Measurements from ENCODE around the gene EFNA5.

The EFNA5 gene

GRCh38 chr5:107372723-107373450, 297.9 kb downstream of the EFNA5 start:
- no peak for DNase-seq (ENCODE audit: low read depth)
- H3K4me3 ChIP-seq (ENCODE audit: low read depth, low read length) = no peak overlapping the region
- no peak for TF ChIP-seq CTCF (IDR thresholded peaks at IDR 0.05; ENCODE audit: insufficient read depth, low read depth, low read length, missing control alignments)

GRCh38 chr5:107370396-107370968, 300.3 kb downstream of the EFNA5 start:
- DNase-seq (ENCODE audit: low read depth) = no peak
- TF ChIP-seq CTCF (IDR thresholded peaks at IDR 0.05; ENCODE audit: insufficient read depth, low read depth, low read length, missing control alignments) = no peak
- H3K4me3 ChIP-seq (ENCODE audit: low read depth, low read length) = no peak overlapping the region

- no peak for DNase-seq (ENCODE audit: low read depth)
- TF ChIP-seq CTCF (IDR thresholded peaks at IDR 0.05; ENCODE audit: insufficient read depth, low read depth, low read length, missing control alignments) = no peak
- no peak overlapping the region for H3K4me3 ChIP-seq (ENCODE audit: low read depth, low read length)
Measured at GRCh38 chr5:107369622-107370021, 301.1 kb downstream of the EFNA5 start.

- no peak for DNase-seq (ENCODE audit: low read depth)
- TF ChIP-seq CTCF (IDR thresholded peaks at IDR 0.05; ENCODE audit: insufficient read depth, low read depth, low read length, missing control alignments) = no peak
- H3K4me3 ChIP-seq (ENCODE audit: low read depth, low read length) = no peak overlapping the region
Measured at GRCh38 chr5:107368615-107369014, 302.1 kb downstream of the EFNA5 start.

GRCh38 chr5:107367939-107368338, 302.8 kb downstream of the EFNA5 start:
- no peak for DNase-seq (ENCODE audit: low read depth)
- H3K4me3 ChIP-seq (ENCODE audit: low read depth, low read length) = no peak overlapping the region
- no peak for TF ChIP-seq CTCF (IDR thresholded peaks at IDR 0.05; ENCODE audit: insufficient read depth, low read depth, low read length, missing control alignments)

GRCh38 chr5:107367480-107367879, 303.3 kb downstream of the EFNA5 start:
- no peak overlapping the region for H3K4me3 ChIP-seq (ENCODE audit: low read depth, low read length)
- no peak for TF ChIP-seq CTCF (IDR thresholded peaks at IDR 0.05; ENCODE audit: insufficient read depth, low read depth, low read length, missing control alignments)
- no peak for DNase-seq (ENCODE audit: low read depth)

Measured in GM12865 (cell line).